GM12878 (cell line): ENCODE results near the gene PLEKHM1. TPM values are rescaled to one million over a fixed set of nuclear protein-coding genes. Genes with fewer than 3 reads are reported as not detected.
"Not testable (repeated sequence)": the region's sequence is repeated elsewhere in the genome, so short reads cannot be mapped to it uniquely, and the experiment has no call there.

Source experiments
- ATAC-seq: fragments of 200-7000 bp; cut with Tn5 transposase; 3 replicates; pipeline ENCODE4 v1.9.1; 2020; ENCODE audit warnings: mild to moderate bottlenecking, moderate library complexity
- BruUV-seq: library from RNA; stranded (reverse); fragments of 400-500 nt; replicated peaks from 2 replicates; lab custom pipeline; 2021; lab: Mats Ljungman, UMichigan
- CTCF ChIA-PET: fragments of 300-600 bp; sonication (Branson Sonifier 250); formaldehyde crosslinking; extraction: SDS; loops from one replicate; lab custom pipeline; 2021; ENCODE audit warnings: inconsistent platforms; lab: Yijun Ruan, JAX
- POLR2A ChIA-PET: fragments of 350-600 bp; formaldehyde crosslinking; extraction: SDS; loops from one replicate; lab custom pipeline; 2021; ENCODE audit warnings: inconsistent platforms; lab: Charles Lee
- RAD21 ChIA-PET: fragments of 300-600 bp; sonication (Branson Sonifier 250); formaldehyde crosslinking; loops from one replicate; lab custom pipeline; 2023; ENCODE audit warnings: antibody characterized with exemption; ENCODE audit not compliant: unreplicated experiment; lab: Charles Lee
- SMC1A ChIA-PET: fragments of 300-600 bp; sonication (Branson Sonifier 250); formaldehyde crosslinking; loops from one replicate; lab custom pipeline; 2023; ENCODE audit not compliant: unreplicated experiment, uncharacterized antibody; lab: Charles Lee
- DNase-seq: peaks from one replicate; pipeline ENCODE4 v3.0.0-alpha.2; 2011; ENCODE audit warnings: low read depth, low spot score
- FAIRE-seq: peaks from 3 replicates; lab custom pipeline; 2011; peaks lifted over from hg19 to GRCh38; lab: Jason Lieb, UNC
- H2AFZ ChIP-seq: 2 replicates; pipeline ENCODE4 v1.6.0; 2011; ENCODE audit warnings: low read depth, low read length, control low read depth; ENCODE audit not compliant: control insufficient read depth
- H3K27ac ChIP-seq: 2 replicates; pipeline ENCODE4 v1.5.1; 2011; ENCODE audit warnings: control low read depth; ENCODE audit not compliant: control insufficient read depth, insufficient read depth
- H3K27me3 ChIP-seq, 2 experiments: replicated peaks in 1 of 2; 2 replicates each; pipeline versions ENCODE4 v1.6.0 to v1.6.1; 2011; ENCODE audit warnings: low read length in 1 of 2; ENCODE audit not compliant: control insufficient read depth in 2 of 2, insufficient read depth in 2 of 2
- H3K36me3 ChIP-seq, 2 experiments: 2 replicates each; pipeline ENCODE4 v1.5.1; 2011; ENCODE audit warnings: low read length in 1 of 2; ENCODE audit not compliant: control insufficient read depth in 2 of 2, insufficient read depth in 2 of 2
- H3K4me1 ChIP-seq: 2 replicates; pipeline ENCODE4 v1.6.1; 2011; ENCODE audit warnings: mild to moderate bottlenecking, low read length, moderate library complexity, mixed read lengths; ENCODE audit not compliant: control insufficient read depth, insufficient read depth
- H3K4me2 ChIP-seq: 2 replicates; pipeline ENCODE4 v1.6.0; 2011; ENCODE audit warnings: control low read depth; ENCODE audit not compliant: control insufficient read depth, insufficient read depth
- H3K4me3 ChIP-seq: fragments of 200-600 bp; sonication (generic); 2 replicates; pipeline ENCODE4 v1.5.1; 2016
- H3K79me2 ChIP-seq: 2 replicates; pipeline ENCODE4 v1.6.0; 2011; ENCODE audit warnings: low read length; ENCODE audit not compliant: control insufficient read depth, insufficient read depth
- H3K9ac ChIP-seq: 2 replicates; pipeline ENCODE4 v1.8.0; 2011; ENCODE audit warnings: low read length, control low read depth, mixed read lengths; ENCODE audit not compliant: control insufficient read depth, insufficient read depth
- H3K9me3 ChIP-seq: replicated peaks from 3 replicates; pipeline ENCODE4 v1.5.1; 2011; ENCODE audit warnings: mild to moderate bottlenecking, low read length; ENCODE audit not compliant: control insufficient read depth, insufficient read depth
- H4K20me1 ChIP-seq: 2 replicates; pipeline ENCODE4 v1.6.0; 2011; ENCODE audit not compliant: control insufficient read depth, insufficient read depth
- WGBS: methylation state at CpG from one replicate; pipeline ENCODE4 v1.1.6; 2016; ENCODE audit warnings: low lambda C conversion rate; ENCODE audit not compliant: insufficient replicate concordance, insufficient coverage; ENCODE audit errors: missing lambda C conversion rate; 5-methylcytosine and 5-hydroxymethylcytosine counted together
- in situ Hi-C: fragments of 300-500 bp; cut with MboI; formaldehyde crosslinking; loops from 9 replicates; pipeline ENCODE4 v1.14.3; 2018; ENCODE audit warnings: mixed read lengths
- intact Hi-C: fragments of 100-400 bp; cut with micrococcal nuclease; formaldehyde crosslinking; loops from one replicate; pipeline ENCODE4 v1.14.2; 2022; ENCODE audit not compliant: unreplicated experiment
- polyA plus RNA-seq, 11 experiments: library from polyadenylated mRNA; depleted of rRNA in 4 of 11; unstranded in 6 of 11; stranded (reverse) in 5 of 11; fragments of >200 nt; fragmentation: Nextera tagmentation in 4 of 11; fragmentation: Illumina TruSeq in 1 of 11; extraction: Ambion mirVana in 4 of 11; extraction: Trizol in 1 of 11; gene quantifications; 1 replicate in 1 of 11; 2 replicates in 10 of 11; pipeline versions ENCODE4 v1.2.1 to v1.2.3, GENCODE V29; 2011 to 2016; ENCODE audit warnings: inconsistent platforms in 2 of 11, missing spikeins in 2 of 11, low read depth in 1 of 11
- total RNA-seq, 4 experiments: library from RNA; depleted of rRNA in 3 of 4; stranded (reverse); fragments of >200 nt in 3 of 4; fragmentation: Illumina TruSeq in 1 of 4; extraction: Trizol in 1 of 4; gene quantifications; 2 replicates each; pipeline versions ENCODE4 v1.2.1 to v1.2.3, GENCODE V29; 2013 to 2021

Gene PLEKHM1
- total and polyA plus RNA-seq, 10 of the 15 experiments (the other 5 are each of a cell fraction or from before 2014, with no cell fraction given): 0.21 to 27.8 (median 9.4) TPM

DNA sequence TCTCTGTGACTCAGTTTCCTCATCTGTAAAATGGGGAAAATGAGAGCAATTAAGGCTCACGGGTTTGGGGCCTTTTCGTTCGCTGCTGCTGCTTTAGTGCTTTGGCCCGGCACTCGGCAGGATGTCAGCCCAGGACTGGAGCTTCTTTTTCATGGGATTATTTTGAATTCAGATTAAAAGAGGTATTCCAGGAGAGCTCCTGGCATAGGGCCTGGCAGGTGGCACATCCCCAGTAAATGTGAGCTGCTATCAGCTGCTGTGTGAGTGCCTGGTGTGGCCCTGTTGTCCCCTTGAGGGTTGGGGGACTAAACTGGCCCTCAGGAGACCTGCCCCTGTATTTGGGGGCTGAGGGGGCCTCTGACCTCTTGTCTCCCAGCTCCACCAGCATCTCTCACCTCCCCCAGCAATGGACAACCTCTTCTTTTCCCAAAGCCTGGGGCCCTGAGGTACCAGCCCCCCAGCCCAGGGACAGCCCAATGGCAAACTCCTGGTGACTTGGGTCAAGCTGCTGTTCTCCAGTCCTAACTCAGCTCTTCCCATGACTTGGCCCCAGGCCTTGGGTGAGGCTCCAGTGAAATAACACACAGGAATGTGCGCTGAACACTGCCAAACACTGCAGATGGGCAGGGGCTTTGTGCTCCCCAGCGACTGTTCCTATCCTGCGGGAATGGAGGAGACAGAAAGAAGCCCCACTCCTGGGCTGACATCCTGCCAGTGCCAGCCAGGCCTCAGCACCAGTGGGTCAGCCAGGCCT, 43.5 kb downstream of the PLEKHM1 start:
- H3K4me2 ChIP-seq, in situ Hi-C loops, H3K27ac ChIP-seq, RAD21 ChIA-PET, H3K27me3 ChIP-seq, H4K20me1 ChIP-seq, H3K4me1 ChIP-seq, H3K9me3 ChIP-seq, H3K36me3 ChIP-seq, SMC1A ChIA-PET, H3K79me2 ChIP-seq, H3K9ac ChIP-seq, intact Hi-C loops, BruUV-seq, FAIRE-seq, H2AFZ ChIP-seq, ATAC-seq, DNase-seq, H3K4me3 ChIP-seq: not testable (repeated sequence)
- ChIA-PET POLR2A (interaction anchor here (0.6 kb wide), 1 partner anchor 71 kb away, joined by 3 read pairs; no protein-coding TSS in a partner anchor), CTCF (interaction anchor here (0.6 kb wide), 1 partner anchor 62 kb away, joined by 4 read pairs; no protein-coding TSS in a partner anchor)
- over 99% methylated on average over 8 of the region's 8 CpGs for WGBS

DNA sequence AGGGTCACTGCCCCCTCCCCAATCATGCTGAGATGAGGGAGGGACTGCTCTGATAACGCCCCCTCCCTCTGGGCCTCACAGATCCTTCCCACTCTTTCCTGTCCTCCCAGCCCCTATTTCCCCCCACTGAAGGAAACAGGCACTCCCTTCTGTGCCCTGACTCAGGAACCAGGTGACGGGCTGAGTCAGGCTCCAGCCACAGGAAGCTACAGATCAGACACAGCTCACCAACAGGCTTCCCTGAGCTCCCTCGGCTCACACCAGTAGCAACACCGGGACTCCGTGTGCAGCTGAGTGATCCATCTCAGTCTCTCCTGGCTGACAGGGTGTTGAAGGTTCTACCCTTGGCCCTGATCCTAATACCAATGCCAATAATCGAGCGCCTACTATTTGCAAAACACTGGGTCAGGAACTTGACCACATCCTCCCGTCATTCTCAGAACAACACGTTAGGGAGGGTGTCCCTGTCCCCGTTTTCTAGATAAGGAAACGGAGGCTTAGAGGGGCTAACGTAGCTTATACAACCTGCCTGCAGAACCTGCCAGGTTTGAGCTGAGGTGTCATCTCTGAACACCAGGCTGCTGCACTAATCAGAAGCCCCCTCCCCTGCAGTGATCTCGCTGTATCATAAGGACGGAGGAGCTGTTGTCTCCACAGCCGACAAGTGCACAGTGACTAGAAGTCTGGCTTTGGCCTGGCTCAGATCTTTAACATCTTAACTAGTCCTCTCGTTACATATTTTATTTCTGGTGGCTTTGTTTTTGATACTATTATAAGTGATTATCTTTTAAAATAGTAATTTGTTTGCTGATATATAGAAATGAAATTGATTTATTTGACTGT, 44.4 kb downstream of the PLEKHM1 start:
- H3K4me2 ChIP-seq, H3K4me3 ChIP-seq, H3K4me1 ChIP-seq, H3K79me2 ChIP-seq, BruUV-seq, CTCF ChIA-PET, H3K27ac ChIP-seq, POLR2A ChIA-PET, RAD21 ChIA-PET, FAIRE-seq, DNase-seq, H3K36me3 ChIP-seq, H2AFZ ChIP-seq, H3K27me3 ChIP-seq, in situ Hi-C loops, H3K9ac ChIP-seq, H4K20me1 ChIP-seq, H3K9me3 ChIP-seq, intact Hi-C loops: not testable (repeated sequence)
- WGBS: 30% methylated on average over 16 of the region's 16 CpGs
- SMC1A ChIA-PET: interaction anchor here (0.9 kb wide), 1 partner anchor 34 kb away, joined by 3 read pairs; no protein-coding TSS in a partner anchor
- ATAC-seq: peak; percentile 45

DNA sequence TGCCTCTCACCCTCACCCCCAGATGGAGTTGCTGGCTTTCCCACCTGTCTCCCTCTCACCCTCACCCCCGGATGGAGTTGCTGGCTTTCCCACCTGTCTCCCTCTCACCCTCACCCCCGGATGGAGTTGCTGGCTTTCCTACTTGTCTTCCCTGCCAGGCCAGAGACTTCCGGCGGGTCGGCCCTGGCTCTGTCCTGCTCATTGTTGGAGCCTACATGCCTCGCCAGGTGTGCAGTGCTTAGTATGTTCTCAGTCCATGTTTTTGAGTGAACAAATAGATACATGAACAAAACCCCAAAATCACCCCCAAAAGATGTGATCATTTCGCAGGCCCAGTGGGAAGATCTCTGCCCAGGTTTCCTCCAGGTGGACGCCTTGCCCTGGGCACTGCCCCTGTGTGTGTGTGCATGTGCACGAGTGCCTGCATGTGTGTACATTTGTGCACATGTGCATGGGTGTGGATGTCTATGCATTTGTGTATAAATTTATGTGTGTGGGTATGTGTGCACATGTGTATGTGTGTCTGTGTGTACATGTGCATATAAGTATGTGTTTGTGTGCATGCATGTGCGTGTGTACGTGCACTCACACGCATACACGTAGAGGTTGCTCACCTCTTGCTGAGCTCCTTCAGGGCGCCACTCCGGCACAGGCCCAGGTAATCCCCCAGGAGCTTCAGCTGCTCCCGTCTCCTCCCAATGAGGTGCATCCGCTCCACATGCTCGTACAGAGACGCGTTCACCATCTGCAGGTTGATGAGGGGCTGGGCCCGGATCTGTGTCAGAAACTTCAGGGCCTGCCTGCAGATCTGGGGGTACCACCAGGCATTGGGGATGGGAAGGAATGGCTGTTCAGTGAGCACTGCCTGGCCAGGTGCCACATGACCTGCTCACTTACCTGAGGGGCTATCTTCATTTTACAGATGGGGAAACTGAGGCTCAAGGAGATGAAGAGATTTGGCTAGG, 45.4 kb downstream of the PLEKHM1 start:
- in situ Hi-C loops, FAIRE-seq, H4K20me1 ChIP-seq, H3K4me2 ChIP-seq, H2AFZ ChIP-seq, H3K27me3 ChIP-seq, H3K9me3 ChIP-seq, H3K9ac ChIP-seq, BruUV-seq, RAD21 ChIA-PET, H3K4me3 ChIP-seq, H3K79me2 ChIP-seq, CTCF ChIA-PET, ATAC-seq, H3K36me3 ChIP-seq, intact Hi-C loops, POLR2A ChIA-PET, H3K27ac ChIP-seq, DNase-seq: not testable (repeated sequence)
- SMC1A ChIA-PET: interaction anchor here (0.9 kb wide), 1 partner anchor 33 kb away, joined by 3 read pairs; no protein-coding TSS in a partner anchor
- peaks cover 15% of the 10 kb centered on the region for H3K4me1 ChIP-seq
- 95% methylated on average over 21 of the region's 21 CpGs for WGBS
